CD14-positive monocyte (primary cell): ENCODE measurements around the gene TOR1AIP2. TPM values are rescaled to one million over a fixed set of nuclear protein-coding genes. Genes with fewer than 3 reads are reported as not detected.

ENCODE experiments used
- DNase-seq, 3 donors: peaks; one replicate each; pipeline ENCODE4 v3.0.0-alpha.2; 2011 to 2022
- H2AFZ ChIP-seq: 2 replicates; pipeline ENCODE4 v1.6.0; 2012; ENCODE audit warnings: mild to moderate bottlenecking, low read depth, low read length, inconsistent platforms; ENCODE audit not compliant: insufficient read depth, poor library complexity, severe bottlenecking
- H3K27ac ChIP-seq, 2 donors: 1 replicate in 1 of 2; 2 replicates in 1 of 2; pipeline ENCODE4 v1.5.1; 2012 to 2013; ENCODE audit warnings: low read length in 2 of 2, control low read depth in 1 of 2, inconsistent platforms in 1 of 2, low read depth in 1 of 2, mild to moderate bottlenecking in 1 of 2
- H3K27me3 ChIP-seq, 2 donors: one replicate each; pipeline versions ENCODE4 v1.6.0 to v1.6.1; 2011 to 2013; ENCODE audit warnings: low read length in 2 of 2; ENCODE audit not compliant: control insufficient read depth in 2 of 2, insufficient read depth in 2 of 2
- H3K36me3 ChIP-seq, 2 donors: replicated peaks in 1 of 2; 1 replicate in 1 of 2; 2 replicates in 1 of 2; pipeline versions ENCODE4 v1.5.1 to v1.6.1; 2012 to 2013; ENCODE audit warnings: low read length in 2 of 2, control low read depth in 1 of 2, inconsistent platforms in 1 of 2, mild to moderate bottlenecking in 1 of 2; ENCODE audit not compliant: insufficient read depth in 2 of 2, control insufficient read depth in 1 of 2
- H3K4me1 ChIP-seq, 2 donors: 1 replicate in 1 of 2; 2 replicates in 1 of 2; pipeline versions ENCODE4 v1.5.1 to v1.6.1; 2012 to 2013; ENCODE audit warnings: low read length in 2 of 2, control low read depth in 1 of 2, inconsistent platforms in 1 of 2, mild to moderate bottlenecking in 1 of 2, moderate library complexity in 1 of 2; ENCODE audit not compliant: insufficient read depth in 2 of 2, control insufficient read depth in 1 of 2
- H3K4me2 ChIP-seq: replicated peaks from 2 replicates; pipeline ENCODE3; 2012; ENCODE audit warnings: low read length, moderate library complexity, mild to moderate bottlenecking; ENCODE audit not compliant: poor library complexity, severe bottlenecking; ENCODE audit errors: extremely low read depth
- H3K4me3 ChIP-seq, 3 experiments: fragments of 200-600 bp in 1 of 3; sonication (generic) in 1 of 3; replicated peaks in 1 of 3; 1 replicate in 2 of 3; 2 replicates in 1 of 3; pipeline ENCODE4 v1.5.1; 2011 to 2013; ENCODE audit warnings: low read length in 3 of 3, mild to moderate bottlenecking in 3 of 3, control low read depth in 2 of 3, low read depth in 2 of 3, inconsistent platforms in 1 of 3, moderate library complexity in 1 of 3
- H3K79me2 ChIP-seq: 2 replicates; pipeline ENCODE4 v1.6.0; 2012; ENCODE audit warnings: mild to moderate bottlenecking, control low read depth, inconsistent platforms, low read length, moderate library complexity; ENCODE audit not compliant: insufficient read depth
- H3K9ac ChIP-seq: 2 replicates; pipeline ENCODE4 v1.6.0; 2017; ENCODE audit warnings: low read length, mild to moderate bottlenecking; ENCODE audit not compliant: insufficient read depth, poor library complexity, severe bottlenecking
- H3K9me3 ChIP-seq, 2 donors: replicated peaks in 1 of 2; 1 replicate in 1 of 2; 2 replicates in 1 of 2; pipeline versions ENCODE4 v1.5.1 to v1.6.1; 2012 to 2013; ENCODE audit warnings: low read length in 2 of 2, control low read depth in 1 of 2; ENCODE audit not compliant: control insufficient read depth in 1 of 2, insufficient read depth in 1 of 2
- H4K20me1 ChIP-seq: 2 replicates; pipeline ENCODE4 v1.6.0; 2012; ENCODE audit warnings: mild to moderate bottlenecking, low read length, control low read depth, moderate library complexity; ENCODE audit not compliant: insufficient read depth
- H3K27ac Mint-ChIP-seq, 7 donors: one replicate each; pipeline ENCODE4 v1.8.0; 2020; ENCODE audit warnings: mild to moderate bottlenecking in 7 of 7, mixed read lengths in 7 of 7, moderate library complexity in 6 of 7, inconsistent platforms in 2 of 7
- H3K27me3 Mint-ChIP-seq, 3 donors: one replicate each; pipeline ENCODE4 v1.8.0; 2021 to 2022; ENCODE audit warnings: low read depth in 3 of 3, mild to moderate bottlenecking in 3 of 3, mixed read lengths in 3 of 3, moderate library complexity in 3 of 3, inconsistent platforms in 1 of 3
- H3K36me3 Mint-ChIP-seq, 2 donors: one replicate each; pipeline ENCODE4 v1.8.0; 2020; ENCODE audit warnings: mixed read lengths in 2 of 2, inconsistent platforms in 1 of 2, mild to moderate bottlenecking in 1 of 2
- H3K4me1 Mint-ChIP-seq: one replicate; pipeline ENCODE4 v1.8.0; 2020; ENCODE audit warnings: mild to moderate bottlenecking, mixed read lengths
- H3K4me3 Mint-ChIP-seq, 2 donors: one replicate each; pipeline ENCODE4 v1.8.0; 2020; ENCODE audit warnings: mild to moderate bottlenecking in 2 of 2, mixed read lengths in 2 of 2, moderate library complexity in 1 of 2
- H3K9me3 Mint-ChIP-seq, 7 donors: one replicate each; pipeline ENCODE4 v1.8.0; 2020 to 2022; ENCODE audit warnings: mixed read lengths in 7 of 7, mild to moderate bottlenecking in 6 of 7, moderate library complexity in 6 of 7, inconsistent platforms in 2 of 7
- CTCF ChIP-seq: fragments of 200-600 bp; IDR thresholded peaks from one replicate; pipeline ENCODE4 v1.8.0; 2022; ENCODE audit warnings: antibody characterized with exemption, mild to moderate bottlenecking
- WGBS: methylation state at CpG from one replicate; pipeline ENCODE4 v1.1.5; 2013; ENCODE audit warnings: missing lambda C conversion rate; ENCODE audit not compliant: insufficient coverage; 5-methylcytosine and 5-hydroxymethylcytosine counted together
- intact Hi-C, 2 donors: fragments of 100-400 bp; cut with micrococcal nuclease; formaldehyde crosslinking; loops; one replicate each; pipeline versions ENCODE4 v1.15.0 to v1.15.1; 2023
- polyA plus RNA-seq, 3 donors: library from polyadenylated mRNA; depleted of rRNA in 1 of 3; unstranded in 2 of 3; stranded (reverse) in 1 of 3; fragments of 300-500 nt in 2 of 3; fragments of >200 nt in 1 of 3; fragmentation: Illumina TruSeq in 2 of 3; gene quantifications; 1 replicate in 2 of 3; 2 replicates in 1 of 3; pipeline ENCODE4 v1.2.3, GENCODE V29; 2012 to 2021

Gene TOR1AIP2
- polyA plus RNA-seq, 3 donors, result 9.9 to 21.5 (median 20.5) TPM

GRCh38 chr1:179794146-179794545, 83.5 kb downstream of the TOR1AIP2 start:
- no peak for DNase-seq
- intact Hi-C loops, result no loop called here
- Histone ChIP-seq H3K27ac (no peak overlapping the region), H4K20me1 (no peaks in the 10 kb centered on the region), H3K9me3 (no peaks in the 10 kb centered on the region), H3K4me3 (no peak overlapping the region), H3K27me3 (no peaks in the 10 kb centered on the region), H3K79me2 (no peaks in the 10 kb centered on the region), H3K4me2 (no peak overlapping the region), H3K4me1 (no peaks in the 10 kb centered on the region), H3K9ac (no peak overlapping the region), H3K36me3 (no peaks in the 10 kb centered on the region), H2AFZ (no peak overlapping the region)
- no peak overlapping the region for H3K4me3 Mint-ChIP-seq
- no peaks in the 10 kb centered on the region for H3K36me3 Mint-ChIP-seq
- peaks cover 0 to 5% (median 3%) of the 10 kb centered on the region in 3 donors for H3K27me3 Mint-ChIP-seq
- peaks cover 0 to 1% (median 0%) of the 10 kb centered on the region in 7 donors for H3K9me3 Mint-ChIP-seq
- no peak for TF ChIP-seq CTCF
- WGBS, result no CpG with 5 or more reads among the region's 1 CpG
- H3K27ac Mint-ChIP-seq, result no peak overlapping the region
- H3K4me1 Mint-ChIP-seq, result peaks cover 7% of the 10 kb centered on the region

- Histone ChIP-seq H3K9ac (no peak overlapping the region), H3K4me3 (no peak overlapping the region), H3K4me2 (no peak overlapping the region), H4K20me1 (no peaks in the 10 kb centered on the region), H3K9me3 (no peaks in the 10 kb centered on the region), H3K79me2 (no peaks in the 10 kb centered on the region), H3K4me1 (no peaks in the 10 kb centered on the region), H3K27me3 (no peaks in the 10 kb centered on the region), H3K36me3 (no peaks in the 10 kb centered on the region), H3K27ac (no peak overlapping the region), H2AFZ (no peak overlapping the region)
- Mint-ChIP-seq H3K4me3 (no peak overlapping the region), H3K36me3 (no peaks in the 10 kb centered on the region), H3K27ac (no peak overlapping the region), H3K9me3 (peaks cover 0 to 1% (median 0%) of the 10 kb centered on the region in 7 donors), H3K27me3 (peaks cover 0 to 5% (median 3%) of the 10 kb centered on the region in 3 donors), H3K4me1 (peaks cover 7% of the 10 kb centered on the region)
- no peak for TF ChIP-seq CTCF
- 100% methylated on average over 4 of the region's 4 CpGs for WGBS
- intact Hi-C loops, result no loop called here
- DNase-seq, result no peak
Measured at GRCh38 chr1:179793281-179793680, 84.3 kb downstream of the TOR1AIP2 start.

Other genes with a start within 250 kb of the TOR1AIP2 start
- not detected for gene FAM163A, start 134.5 kb downstream of the TOR1AIP2 start, polyA plus RNA-seq
- 100 to 1,000 TPM in 1 of 3 donors, 10 to 100 TPM in 2; 18.8 to 114 (median 77.5) TPM for gene TOR1AIP1, start 4.5 kb upstream of the TOR1AIP2 start, polyA plus RNA-seq
- gene CEP350, start 77.0 kb upstream of the TOR1AIP2 start, polyA plus RNA-seq, result 10 to 100 TPM in 1 of 3 donors, 1 to 10 TPM in 2; 6.7 to 19.8 (median 9.0) TPM